ENCODE results near the gene TP53BP2. TPM values are rescaled to one million over a fixed set of nuclear protein-coding genes. Genes with fewer than 3 reads are reported as not detected.
"Not testable (repeated sequence)": the region's sequence is repeated elsewhere in the genome, so short reads cannot be mapped to it uniquely, and the experiment has no call there.

The TP53BP2 gene
- total RNA-seq, 4 donors from 2014 or later = 33.7 to 65.9 (median 48.6) TPM

DNA sequence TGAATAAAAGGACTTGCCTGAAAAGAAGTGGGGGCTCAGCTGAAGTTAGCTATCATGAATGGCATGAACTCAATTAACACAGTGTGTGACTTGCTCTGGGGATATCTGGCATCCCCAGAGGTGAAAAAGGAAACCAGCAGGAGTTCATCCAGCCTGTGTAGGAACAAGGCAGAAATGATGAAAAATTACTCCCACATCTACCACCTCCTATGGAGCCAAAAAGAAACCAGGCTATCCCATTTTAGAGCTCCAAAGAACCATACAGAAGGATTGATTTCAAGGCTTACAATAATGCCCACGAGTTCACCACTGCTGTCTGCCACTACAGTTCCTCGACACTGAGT is 25.3 kb downstream of the TP53BP2 start:
- no peak for DNase-seq (ENCODE audit: low spot score)
- no peak for ATAC-seq (ENCODE audit: low FRiP score)
- no peak for TF ChIP-seq CTCF (IDR thresholded peaks at IDR 0.05)

GRCh38 chr1:223819730-223820514 is 25.8 kb downstream of the TP53BP2 start:
- ATAC-seq (ENCODE audit: low FRiP score) = no peak
- no peak for TF ChIP-seq CTCF (IDR thresholded peaks at IDR 0.05)
- no peak for DNase-seq (ENCODE audit: low spot score)

- ATAC-seq (ENCODE audit: low FRiP score); DNase-seq (ENCODE audit: low spot score): not testable (repeated sequence)
These were observed 28.5 kb downstream of the TP53BP2 start for GRCh38 chr1:223817265-223817664.

DNA sequence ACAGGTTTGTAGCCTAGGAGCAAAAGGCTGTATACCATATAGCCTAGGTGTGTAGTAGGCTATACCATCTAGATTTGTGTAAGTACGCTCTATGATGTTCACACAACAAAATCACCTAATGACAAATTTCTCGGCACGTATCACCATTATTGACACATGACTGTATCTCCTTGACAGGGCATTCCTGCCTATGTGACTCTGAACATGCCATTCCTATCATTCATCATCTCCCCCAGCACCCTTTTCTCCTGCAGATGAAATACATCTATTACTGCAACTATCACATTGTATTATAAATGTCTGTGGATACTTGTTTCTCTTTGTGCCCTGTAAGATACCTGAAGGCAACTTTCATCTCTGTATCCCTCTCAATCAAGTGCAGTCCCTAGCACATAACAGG is 29.9 kb downstream of the TP53BP2 start:
- no peak for DNase-seq (ENCODE audit: low spot score)
- no peak for ATAC-seq (ENCODE audit: low FRiP score)
- no peak for TF ChIP-seq CTCF (IDR thresholded peaks at IDR 0.05)

DNA sequence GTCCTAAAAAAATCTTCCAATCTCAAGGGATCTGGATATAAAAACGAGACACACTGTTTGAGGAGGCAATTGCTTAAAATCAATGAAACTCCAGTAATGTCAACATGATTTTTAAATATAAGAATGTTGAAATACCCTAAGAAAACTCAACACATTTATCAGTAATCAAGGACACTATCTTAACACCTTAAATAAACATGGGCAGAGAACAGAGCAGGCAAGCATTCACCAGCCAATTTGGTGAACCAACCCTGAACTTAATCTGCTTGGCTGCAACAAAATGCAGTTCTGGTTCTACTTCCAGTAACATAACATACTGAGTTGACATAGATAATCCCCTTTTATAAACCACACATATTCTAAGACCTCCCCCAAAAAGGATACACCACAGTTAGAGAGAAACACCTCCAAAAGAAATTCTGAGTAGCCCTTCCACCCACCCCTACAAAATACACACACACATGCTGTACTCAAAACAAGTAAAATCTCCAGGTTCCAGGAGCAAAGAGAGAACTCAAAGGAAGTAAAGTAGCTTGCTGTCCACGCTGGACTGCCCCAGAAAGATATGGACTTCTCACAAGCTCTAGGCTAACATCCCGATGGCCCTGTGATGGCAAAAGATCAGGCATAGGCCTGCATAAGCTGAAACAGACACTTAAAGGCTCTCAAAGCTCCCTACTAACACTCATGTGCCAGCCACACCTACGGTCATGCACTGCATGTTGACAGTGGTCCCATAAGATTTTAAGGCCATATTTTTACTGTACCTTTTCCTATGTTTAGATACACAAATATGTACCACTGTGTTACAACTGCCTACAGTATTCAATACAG is 30.5 kb downstream of the TP53BP2 start:
- ATAC-seq (ENCODE audit: low FRiP score) (no peak), DNase-seq (ENCODE audit: low spot score) (no peak)
- no peak for TF ChIP-seq CTCF (IDR thresholded peaks at IDR 0.05)

DNA sequence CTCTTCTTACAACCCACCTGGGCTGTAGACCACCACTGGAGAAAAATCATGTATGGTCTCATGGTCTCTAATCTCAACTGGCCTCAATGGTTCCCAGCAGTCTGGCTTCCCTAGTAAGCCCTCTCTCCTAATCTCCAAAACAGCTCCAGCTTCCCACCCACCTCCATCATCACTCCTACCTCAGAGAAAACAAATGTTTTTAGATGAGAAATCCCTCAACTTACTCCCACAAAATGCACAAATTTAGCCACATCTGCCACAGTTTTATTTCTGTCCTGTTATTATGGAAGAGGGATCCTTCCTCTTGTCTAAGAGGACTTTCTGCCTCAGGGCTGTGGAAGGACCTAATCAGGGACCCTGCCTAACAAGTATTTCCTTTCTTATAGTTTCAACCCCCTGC is 32.1 kb downstream of the TP53BP2 start:
- DNase-seq (ENCODE audit: low spot score) (no peak), ATAC-seq (ENCODE audit: low FRiP score) (no peak)
- TF ChIP-seq CTCF (IDR thresholded peaks at IDR 0.05) = no peak

- ATAC-seq (ENCODE audit: low FRiP score) = no peak
These were observed 34.1 kb downstream of the TP53BP2 start for GRCh38 chr1:223811634-223812101.

More at GRCh38 chr1:223811634-223812101, 34.1 kb downstream of the TP53BP2 start:
- no peak for DNase-seq (ENCODE audit: low spot score)
- no peak for TF ChIP-seq CTCF (IDR thresholded peaks at IDR 0.05)
